K562 (cell line): ENCODE data around the gene FAM149B1. TPM values are rescaled to one million over a fixed set of nuclear protein-coding genes. Genes with fewer than 3 reads are reported as not detected.

Source experiments
- ATAC-seq: fragments of 200-7000 bp; cut with Tn5 transposase; 3 replicates; pipeline ENCODE4 v1.9.1; 2020; ENCODE audit warnings: moderate library complexity
- BruUV-seq: library from RNA; stranded (reverse); fragments of 400-500 nt; replicated peaks from 2 replicates; lab custom pipeline; 2021; lab: Mats Ljungman, UMichigan
- CTCF ChIA-PET: fragments of 300-600 bp; formaldehyde crosslinking; extraction: SDS; loops from one replicate; lab custom pipeline; 2021; ENCODE audit warnings: low intra/inter-chr PET ratio; lab: Yijun Ruan, JAX
- POLR2A ChIA-PET: fragments of 300-600, 350-650 bp; sonication (Branson Sonifier 250); formaldehyde crosslinking; extraction: SDS; loops from one replicate; lab custom pipeline; 2021; ENCODE audit warnings: antibody characterized with exemption, inconsistent platforms; lab: Yijun Ruan, JAX
- DNase-seq, 4 experiments: peaks; one replicate each; pipeline versions ENCODE4 v3.0.0 to v3.0.0-alpha.2; 2011 to 2018; ENCODE audit warnings: low spot score in 3 of 4, mixed read lengths in 3 of 4; ENCODE audit errors: extremely low read depth in 1 of 4
- FAIRE-seq: peaks from 2 replicates; lab custom pipeline; 2011; peaks lifted over from hg19 to GRCh38; lab: Jason Lieb, UNC
- H2AFZ ChIP-seq: 2 replicates; pipeline ENCODE4 v1.6.0; 2011; ENCODE audit warnings: low read depth, low read length, control low read depth, inconsistent platforms
- H3K27ac ChIP-seq: fragments of 200-600 bp; 3 replicates; pipeline ENCODE4 v1.8.0; 2011; ENCODE audit warnings: low read depth, mild to moderate bottlenecking, control low read depth, inconsistent platforms, low read length, moderate library complexity, mixed read lengths; ENCODE audit errors: extremely low read depth
- H3K27me3 ChIP-seq, 2 experiments: fragments of 300-600 bp in 1 of 2; 2 replicates in 1 of 2; 3 replicates in 1 of 2; pipeline versions ENCODE4 v1.6.0 to v1.8.0; 2011; ENCODE audit warnings: inconsistent platforms in 2 of 2, low read length in 2 of 2, mild to moderate bottlenecking in 1 of 2, mixed read lengths in 1 of 2, moderate library complexity in 1 of 2; ENCODE audit not compliant: control insufficient read depth in 2 of 2, insufficient read depth in 2 of 2
- H3K36me3 ChIP-seq: fragments of 300-600 bp; 3 replicates; pipeline ENCODE4 v1.8.0; 2011; ENCODE audit warnings: mild to moderate bottlenecking, low read length, inconsistent platforms; ENCODE audit not compliant: control insufficient read depth, insufficient read depth
- H3K4me1 ChIP-seq, 2 experiments: fragments of 200-600 bp in 1 of 2; replicated peaks in 1 of 2; 2 replicates in 1 of 2; 3 replicates in 1 of 2; pipeline versions ENCODE4 v1.5.1 to v1.8.0; 2011; ENCODE audit warnings: inconsistent platforms in 2 of 2, low read length in 2 of 2, mild to moderate bottlenecking in 1 of 2, mixed read lengths in 1 of 2, moderate library complexity in 1 of 2; ENCODE audit not compliant: control insufficient read depth in 2 of 2, insufficient read depth in 2 of 2
- H3K4me2 ChIP-seq: 2 replicates; pipeline ENCODE4 v1.6.1; 2011; ENCODE audit warnings: low read length, control low read depth, inconsistent platforms, mixed read lengths; ENCODE audit not compliant: insufficient read depth
- H3K4me3 ChIP-seq: fragments of 200-600 bp; sonication (generic), shearing (Covaris generic); 2 replicates; pipeline ENCODE4 v1.5.1; 2016; ENCODE audit warnings: control low read depth, inconsistent platforms
- H3K79me2 ChIP-seq: fragments of 200-600 bp; 3 replicates; pipeline ENCODE4 v1.8.0; 2011; ENCODE audit warnings: low read length, inconsistent platforms; ENCODE audit not compliant: control insufficient read depth, insufficient read depth
- H3K9ac ChIP-seq, 2 experiments: 2 replicates each; pipeline versions ENCODE4 v1.6.0 to v1.6.1; 2011; ENCODE audit warnings: low read depth in 2 of 2, low read length in 2 of 2, control low read depth in 1 of 2, inconsistent platforms in 1 of 2, mild to moderate bottlenecking in 1 of 2, mixed read lengths in 1 of 2; ENCODE audit not compliant: insufficient read depth in 1 of 2
- H3K9me1 ChIP-seq: one replicate; pipeline ENCODE4 v1.6.0; 2011; ENCODE audit warnings: inconsistent platforms, mild to moderate bottlenecking, low read length, moderate library complexity; ENCODE audit not compliant: control insufficient read depth, insufficient read depth
- H3K9me3 ChIP-seq: replicated peaks from 2 replicates; pipeline ENCODE4 v1.5.1; 2011; ENCODE audit warnings: low read depth, low read length, inconsistent platforms; ENCODE audit not compliant: control insufficient read depth, insufficient read depth
- H4K20me1 ChIP-seq: replicated peaks from 2 replicates; pipeline ENCODE4 v1.6.1; 2011; ENCODE audit warnings: low read length, inconsistent platforms, mixed read lengths; ENCODE audit not compliant: control insufficient read depth, insufficient read depth
- CBX3 ChIP-seq, 2 experiments: IDR thresholded peaks; 1 replicate in 1 of 2; 2 replicates in 1 of 2; pipeline ENCODE4 v1.6.1; 2012; ENCODE audit warnings: inconsistent platforms in 2 of 2, low read length in 2 of 2, borderline replicate concordance in 1 of 2, control low read depth in 1 of 2
- ELK3 ChIP-seq: fragments of 450-650 bp; formaldehyde crosslinking; IDR thresholded peaks from 2 replicates; pipeline ENCODE4 v1.4.0; 2020; ENCODE audit warnings: mild to moderate bottlenecking
- ZFP36 ChIP-seq: fragments of 150-350 bp; IDR thresholded peaks from 2 replicates; pipeline ENCODE4 v1.6.1; 2018; ENCODE audit warnings: low read length, low read depth; ENCODE audit not compliant: partially characterized antibody
- ZNF561 ChIP-seq: fragments of 450-650 bp; formaldehyde crosslinking; conservative IDR thresholded peaks from 2 replicates; pipeline ENCODE4 v1.4.0; 2020; ENCODE audit warnings: mild to moderate bottlenecking, moderate library complexity
- ZZZ3 ChIP-seq: fragments of 450-650 bp; IDR thresholded peaks from 2 replicates; pipeline ENCODE4 v1.6.1; 2016; ENCODE audit warnings: antibody characterized with exemption, mild to moderate bottlenecking, moderate library complexity
- whole genome bisulfite sequencing: fragments of 100-300 bp; shearing (Covaris generic); methylation state at CpG from one replicate; pipeline ENCODE4 v1.1.6; 2016; ENCODE audit warnings: low coverage, mixed read lengths; ENCODE audit not compliant: insufficient coverage; ENCODE audit errors: missing lambda C conversion rate; 5-methylcytosine and 5-hydroxymethylcytosine counted together
- in situ Hi-C: fragments of 300-500 bp; cut with MboI; formaldehyde crosslinking; loops from 4 replicates; pipeline ENCODE4 v1.15.0; 2018; ENCODE audit warnings: inconsistent platforms, mixed read lengths
- intact Hi-C: fragments of 100-400 bp; cut with micrococcal nuclease; formaldehyde crosslinking; loops from 2 replicates; pipeline ENCODE4 v1.14.2; 2022
- polyA plus RNA-seq, 8 experiments: library from polyadenylated mRNA; depleted of rRNA in 4 of 8; stranded (reverse) in 5 of 8; unstranded in 3 of 8; fragments of >200 nt; fragmentation: Nextera tagmentation in 2 of 8; fragmentation: Illumina TruSeq in 1 of 8; extraction: Ambion mirVana in 2 of 8; extraction: Trizol in 1 of 8; gene quantifications; 2 replicates each; pipeline versions ENCODE4 v1.2.1 to v1.2.3, GENCODE V29; 2011 to 2014; ENCODE audit warnings: inconsistent platforms in 1 of 8, missing spikeins in 1 of 8
- total RNA-seq, 7 experiments: library from RNA; depleted of rRNA in 6 of 7; stranded (reverse); fragments of >200 nt in 6 of 7; fragmentation: Illumina TruSeq in 2 of 7; extraction: Trizol in 2 of 7; gene quantifications; 2 replicates each; pipeline versions ENCODE4 v1.2.1 to v1.2.3, GENCODE V29; 2011 to 2021; ENCODE audit warnings: low replicate concordance in 1 of 7

Gene FAM149B1
- total and polyA plus RNA-seq, 9 of the 15 experiments (the other 6 are each of a cell fraction or from before 2014, with no cell fraction given): 4.2 to 18.5 (median 9.3) TPM

GRCh38 chr10:73206385-73206784 is 38.5 kb downstream of the FAM149B1 start:
- TF ChIP-seq ELK3 (CRISPR knock-in tag) (no peak), CBX3 (IDR thresholded peaks at IDR 0.05; ENCODE audit: borderline replicate concordance in 1 of 2, low read length in 2 of 2) (0 out of 3 replicates have a peak, but pooled peaks of 1 of the 2 experiments have one; percentile 26), ZZZ3 (no peak), ZNF561 (CRISPR knock-in tag) (no peak), ZFP36 (peak; percentile 85)
- DNase-seq: no peak
- H3K79me2 ChIP-seq: no peaks in the 10 kb centered on the region
- in situ Hi-C loops (no loop called here), intact Hi-C loops (no loop called here)
- no peak overlapping the region for H3K27ac ChIP-seq
- H3K9ac ChIP-seq: no peak overlapping the region
- no peaks in the 10 kb centered on the region for H4K20me1 ChIP-seq
- H3K9me3 ChIP-seq: no peaks in the 10 kb centered on the region; the same call in 1 of the 2 replicates
- 66% methylated on average over 5 of the region's 5 CpGs for WGBS
- FAIRE-seq: no peak
- no peak overlapping the region for H3K4me2 ChIP-seq
- H3K27me3 ChIP-seq: no peaks in the 10 kb centered on the region
- ATAC-seq: no peak
- H3K9me1 ChIP-seq: no peaks in the 10 kb centered on the region
- H3K4me1 ChIP-seq: peaks cover 0 to 6% of the 10 kb centered on the region in 2 experiments; a peak in 2 of 5 replicates
- POLR2A ChIA-PET: interaction anchor here (1.0 to 2.3 kb wide), 2 partner anchors 14 to 27 kb away, joined by 3 to 5 read pairs; no protein-coding TSS in a partner anchor
- BruUV-seq: no TSS peak
- no peak overlapping the region for H3K4me3 ChIP-seq
- CTCF ChIA-PET: no interaction called here
- no peaks in the 10 kb centered on the region for H3K36me3 ChIP-seq
- H2AFZ ChIP-seq: no peak overlapping the region
